Measurements from ENCODE around the gene RNASE1. TPM values are rescaled to one million over a fixed set of nuclear protein-coding genes. Genes with fewer than 3 reads are reported as not detected.

The RNASE1 gene
- total and polyA plus RNA-seq, 2 donors (not counting 3 experiments of a cell fraction or from before 2014, with no cell fraction given), result 182 to 909 TPM

- POLR2A ChIA-PET, result no interaction called here
- no peak for TF ChIP-seq POLR2AphosphoS5 (IDR thresholded peaks at IDR 0.05; ENCODE audit: insufficient read depth, low read depth, low read length)
- no peak for TF ChIP-seq EZH2 (IDR thresholded peaks at IDR 0.05; ENCODE audit: borderline replicate concordance, low read depth, low read length, severe bottlenecking)
- TF ChIP-seq GATA2 (IDR thresholded peaks at IDR 0.05; ENCODE audit: insufficient read depth, insufficient read length, low read depth, low read length), result no peak
- TF ChIP-seq, protein P1, sequence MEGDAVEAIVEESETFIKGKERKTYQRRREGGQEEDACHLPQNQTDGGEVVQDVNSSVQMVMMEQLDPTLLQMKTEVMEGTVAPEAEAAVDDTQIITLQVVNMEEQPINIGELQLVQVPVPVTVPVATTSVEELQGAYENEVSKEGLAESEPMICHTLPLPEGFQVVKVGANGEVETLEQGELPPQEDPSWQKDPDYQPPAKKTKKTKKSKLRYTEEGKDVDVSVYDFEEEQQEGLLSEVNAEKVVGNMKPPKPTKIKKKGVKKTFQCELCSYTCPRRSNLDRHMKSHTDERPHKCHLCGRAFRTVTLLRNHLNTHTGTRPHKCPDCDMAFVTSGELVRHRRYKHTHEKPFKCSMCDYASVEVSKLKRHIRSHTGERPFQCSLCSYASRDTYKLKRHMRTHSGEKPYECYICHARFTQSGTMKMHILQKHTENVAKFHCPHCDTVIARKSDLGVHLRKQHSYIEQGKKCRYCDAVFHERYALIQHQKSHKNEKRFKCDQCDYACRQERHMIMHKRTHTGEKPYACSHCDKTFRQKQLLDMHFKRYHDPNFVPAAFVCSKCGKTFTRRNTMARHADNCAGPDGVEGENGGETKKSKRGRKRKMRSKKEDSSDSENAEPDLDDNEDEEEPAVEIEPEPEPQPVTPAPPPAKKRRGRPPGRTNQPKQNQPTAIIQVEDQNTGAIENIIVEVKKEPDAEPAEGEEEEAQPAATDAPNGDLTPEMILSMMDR (IDR thresholded peaks at IDR 0.05; ENCODE audit: extremely low read depth in 1 of 2, insufficient read depth in 1 of 2, low read depth in 1 of 2, low read length in 2 of 2), result no peak
- no peak for TF ChIP-seq MAX (IDR thresholded peaks at IDR 0.05; ENCODE audit: insufficient read depth, insufficient read length)
- no peak for TF ChIP-seq JUN (IDR thresholded peaks at IDR 0.05; ENCODE audit: borderline replicate concordance, insufficient read depth, insufficient read length, low read depth)
- no peak for TF ChIP-seq FOS (IDR thresholded peaks at IDR 0.05; ENCODE audit: borderline replicate concordance, insufficient read depth, low read length)
- H3K27ac ChIP-seq (ENCODE audit: insufficient read depth, low read depth, low read length), result no peak overlapping the region
- peaks cover 11 to 20% of the 10 kb centered on the region in 2 experiments for H3K27me3 ChIP-seq (ENCODE audit: control insufficient read depth in 2 of 2, insufficient read depth in 2 of 2, low read length in 2 of 2)
- H3K9ac ChIP-seq (replicated peaks; ENCODE audit: extremely low read depth, insufficient read depth, low read length), result no peak overlapping the region
- DNase-seq (ENCODE audit: low read depth, low spot score) (no peak), FAIRE-seq (no peak)
- H3K4me1 ChIP-seq (ENCODE audit: control insufficient read depth, extremely low read depth, insufficient read depth, low read length), result no peaks in the 10 kb centered on the region
- no peaks in the 10 kb centered on the region for H3K36me3 ChIP-seq (ENCODE audit: control insufficient read depth in 2 of 2, extremely low read depth in 1 of 2, insufficient read depth in 2 of 2, low read length in 2 of 2)
- H3K9me3 ChIP-seq (replicated peaks; ENCODE audit: control insufficient read depth, insufficient read depth, low read length), result no peaks in the 10 kb centered on the region
- no peaks in the 10 kb centered on the region for H4K20me1 ChIP-seq (replicated peaks; ENCODE audit: control insufficient read depth, extremely low read depth, insufficient read depth, low read length)
- H2AFZ ChIP-seq (ENCODE audit: low read depth, low read length), result no peak overlapping the region
- BruUV-seq (replicated peaks), result no TSS peak
- CTCF ChIA-PET, result interaction anchor here (1.4 kb wide), 1 partner anchor 106 kb away, joined by 3 read pairs; no protein-coding TSS in a partner anchor
- intact Hi-C loops (cut with micrococcal nuclease) (no loop called here), dilution Hi-C loops (cut with MboI; ENCODE audit: extremely low pct_ligation_motif_present, low sequenced_read_pairs) (no loop called here)
- H3K9me1 ChIP-seq (replicated peaks; ENCODE audit: control insufficient read depth, extremely low read depth, insufficient read depth, low read length), result no peaks in the 10 kb centered on the region
- no peak overlapping the region for H3K4me2 ChIP-seq (ENCODE audit: insufficient read depth, low read length)
- no peak overlapping the region for H3K4me3 ChIP-seq (replicated peaks in 1 of 3; ENCODE audit: insufficient read depth in 1 of 3, low read depth in 1 of 3, low read length in 3 of 3)
- no peaks in the 10 kb centered on the region for H3K79me2 ChIP-seq (ENCODE audit: control insufficient read depth, insufficient read depth, low read length)
Observed at GRCh38 chr14:20751963-20752562, 50.6 kb downstream of the RNASE1 start.

Other genes with a start within 250 kb of the RNASE1 start
- gene RNASE9, start 241.8 kb downstream of the RNASE1 start, total RNA-seq, result not detected in 2 replicates
- not detected in 2 replicates for gene RNASE9, start 241.8 kb downstream of the RNASE1 start, polyA plus RNA-seq
- gene RNASE11, start 214.8 kb downstream of the RNASE1 start, total RNA-seq, result not detected in 2 replicates
- not detected in 2 replicates for gene RNASE11, start 214.8 kb downstream of the RNASE1 start, polyA plus RNA-seq
- gene RNASE12, start 211.5 kb downstream of the RNASE1 start, total RNA-seq, result not detected in 2 replicates
- not detected in 2 replicates for gene RNASE12, start 211.5 kb downstream of the RNASE1 start, polyA plus RNA-seq
- not detected in 2 replicates for gene OR6S1, start 161.2 kb downstream of the RNASE1 start, total RNA-seq
- not detected in 2 replicates for gene OR6S1, start 161.2 kb downstream of the RNASE1 start, polyA plus RNA-seq
- gene RNASE4, start 118.3 kb downstream of the RNASE1 start, total RNA-seq, result 6.9 and 8.7 TPM in 2 replicates
- gene RNASE4, start 118.3 kb downstream of the RNASE1 start, polyA plus RNA-seq, result 27.4 and 35.1 TPM in 2 replicates
- 5.7 and 6.2 TPM in 2 replicates for gene ANG, start 114.1 kb downstream of the RNASE1 start, total RNA-seq
- gene ANG, start 114.1 kb downstream of the RNASE1 start, polyA plus RNA-seq, result 11.2 and 12.2 TPM in 2 replicates
- not detected in 2 replicates for gene EDDM3A, start 57.0 kb downstream of the RNASE1 start, total RNA-seq
- not detected in 2 replicates for gene EDDM3A, start 57.0 kb downstream of the RNASE1 start, polyA plus RNA-seq
- gene EDDM3B, start 34.4 kb downstream of the RNASE1 start, total RNA-seq, result not detected in 2 replicates
- not detected in 2 replicates for gene EDDM3B, start 34.4 kb downstream of the RNASE1 start, polyA plus RNA-seq
- gene RNASE6, start 21.6 kb downstream of the RNASE1 start, total RNA-seq, result 0.33 TPM in 1 of 2 replicates, not detected in the other
- gene RNASE6, start 21.6 kb downstream of the RNASE1 start, polyA plus RNA-seq, result 0.70 and 0.79 TPM in 2 replicates
- gene RNASE3, start 88.5 kb upstream of the RNASE1 start, total RNA-seq, result not detected in 2 replicates
- gene RNASE3, start 88.5 kb upstream of the RNASE1 start, polyA plus RNA-seq, result not detected in 2 replicates
- gene RNASE2, start 152.6 kb upstream of the RNASE1 start, total RNA-seq, result not detected in 2 replicates
- not detected in 2 replicates for gene RNASE2, start 152.6 kb upstream of the RNASE1 start, polyA plus RNA-seq
- gene METTL17, start 187.1 kb upstream of the RNASE1 start, total RNA-seq, result 50.2 and 60.6 TPM in 2 replicates
- gene METTL17, start 187.1 kb upstream of the RNASE1 start, polyA plus RNA-seq, result 81.5 and 90.6 TPM in 2 replicates
- gene SLC39A2, start 196.4 kb upstream of the RNASE1 start, total RNA-seq, result not detected in 2 replicates
- 0.06 TPM in 1 of 2 replicates, not detected in the other for gene SLC39A2, start 196.4 kb upstream of the RNASE1 start, polyA plus RNA-seq
- not detected in 2 replicates for gene NDRG2, start 222.2 kb upstream of the RNASE1 start, total RNA-seq
- gene NDRG2, start 222.2 kb upstream of the RNASE1 start, polyA plus RNA-seq, result 0.37 and 0.54 TPM in 2 replicates
- not detected in 2 replicates for gene TPPP2, start 227.4 kb upstream of the RNASE1 start, total RNA-seq
- not detected in 2 replicates for gene TPPP2, start 227.4 kb upstream of the RNASE1 start, polyA plus RNA-seq
- not detected in 2 replicates for gene RNASE13, start 232.0 kb upstream of the RNASE1 start, total RNA-seq
- not detected in 2 replicates for gene RNASE13, start 232.0 kb upstream of the RNASE1 start, polyA plus RNA-seq
- gene RNASE7, start 239.5 kb upstream of the RNASE1 start, total RNA-seq, result not detected in 2 replicates
- gene RNASE7, start 239.5 kb upstream of the RNASE1 start, polyA plus RNA-seq, result not detected in 2 replicates